NCI-H82 treated with DMSO at 0.1 percent for 48 hours (cell line): ENCODE data around the gene PXK.
"Not testable (repeated sequence)": the region's sequence is repeated elsewhere in the genome, so short reads cannot be mapped to it uniquely, and the experiment has no call there.

Experiments used
- DNase-seq: peaks from one replicate; lab custom pipeline; 2025; ENCODE audit not compliant: unreplicated experiment; lab: John Stamatoyannopoulos, UW

Gene PXK

GRCh38 chr3:58323529-58324390, 8.9 kb upstream of the PXK start:
- DNase-seq, result no peak

GRCh38 chr3:58324391-58325390, 8.0 kb upstream of the PXK start:
- no peak for DNase-seq

GRCh38 chr3:58325525-58325992, 7.1 kb upstream of the PXK start:
- no peak for DNase-seq

GRCh38 chr3:58326267-58326900, 6.3 kb upstream of the PXK start:
- no peak for DNase-seq

GRCh38 chr3:58329150-58329921, 3.4 kb upstream of the PXK start:
- DNase-seq, result no peak

GRCh38 chr3:58329922-58330413, 2.7 kb upstream of the PXK start:
- DNase-seq, result no peak

- no peak for DNase-seq
Measured at GRCh38 chr3:58331593-58332152, 1.0 kb upstream of the PXK start.

- DNase-seq, result no peak
Measured at GRCh38 chr3:58333206-58334012, 717 bp downstream of the PXK start.

GRCh38 chr3:58334013-58334321, 1.3 kb downstream of the PXK start:
- no peak for DNase-seq

- DNase-seq, result no peak
Measured at GRCh38 chr3:58334506-58334884, 1.8 kb downstream of the PXK start.

- DNase-seq, result no peak
Measured at GRCh38 chr3:58335652-58335947, 2.9 kb downstream of the PXK start.

GRCh38 chr3:58336135-58336882, 3.6 kb downstream of the PXK start:
- no peak for DNase-seq

- DNase-seq, result no peak
Measured at GRCh38 chr3:58337190-58337589, 4.5 kb downstream of the PXK start.

GRCh38 chr3:58339146-58339545, 6.5 kb downstream of the PXK start:
- DNase-seq, result not testable (repeated sequence)

- no peak for DNase-seq
Measured at GRCh38 chr3:58340594-58341244, 8.0 kb downstream of the PXK start.

GRCh38 chr3:58341376-58341775, 8.7 kb downstream of the PXK start:
- no peak for DNase-seq

GRCh38 chr3:58342676-58343075, 10.0 kb downstream of the PXK start:
- no peak for DNase-seq

GRCh38 chr3:58345457-58345856, 12.8 kb downstream of the PXK start:
- DNase-seq, result no peak
